Ovary (tissue), 9 donors: ENCODE results near the gene ARMC7. TPM values are rescaled to one million over a fixed set of nuclear protein-coding genes. Genes with fewer than 3 reads are reported as not detected.
"Not testable (repeated sequence)": the region's sequence is repeated elsewhere in the genome, so short reads cannot be mapped to it uniquely, and the experiment has no call there.

Experiments
- DNase-seq, 5 donors: peaks; one replicate each; pipeline ENCODE4 v3.0.0-alpha.2; 2019 to 2020
- H3K27ac ChIP-seq, 2 donors: fragments of 200-600 bp; one replicate each; pipeline versions ENCODE4 v1.5.1 to v1.8.0; 2019 to 2022
- H3K27me3 ChIP-seq: fragments of 200-600 bp; one replicate; pipeline ENCODE4 v1.8.0; 2022
- H3K36me3 ChIP-seq: fragments of 200-600 bp; sonication (generic); one replicate; pipeline ENCODE4 v1.5.1; 2019
- H3K4me1 ChIP-seq: one replicate; pipeline ENCODE4 v1.8.1; 2013; ENCODE audit warnings: mild to moderate bottlenecking, moderate library complexity; ENCODE audit not compliant: insufficient read depth
- H3K4me3 ChIP-seq: fragments of 200-600 bp; sonication (generic); one replicate; pipeline ENCODE4 v1.5.1; 2017
- H3K9me3 ChIP-seq, 2 donors: fragments of 200-600 bp in 1 of 2; sonication (generic) in 1 of 2; one replicate each; pipeline versions ENCODE4 v1.5.1 to v1.8.1; 2013 to 2019; ENCODE audit warnings: mild to moderate bottlenecking in 1 of 2, moderate library complexity in 1 of 2
- CTCF ChIP-seq, 3 donors: fragments of 450-650 bp in 2 of 3; fragments of 200-600 bp in 1 of 3; IDR thresholded peaks; one replicate each; pipeline versions ENCODE4 v1.5.1 to v1.8.0; 2016 to 2022; ENCODE audit warnings: antibody characterized with exemption in 3 of 3, mild to moderate bottlenecking in 1 of 3
- EP300 ChIP-seq: sonication (generic); formaldehyde crosslinking; IDR thresholded peaks from one replicate; pipeline ENCODE4 v1.6.1; 2017; ENCODE audit warnings: antibody characterized with exemption
- POLR2A ChIP-seq: fragments of 450-650 bp; IDR thresholded peaks from one replicate; pipeline ENCODE4 v1.6.1; 2017; ENCODE audit warnings: antibody characterized with exemption, mild to moderate bottlenecking, moderate library complexity
- WGBS, 3 donors: extraction: QIAGEN DNeasy Blood & Tissue Kit in 1 of 3; methylation state at CpG; one replicate each; pipeline versions ENCODE4 v1.1.5 to v1.1.7; 2013 to 2017; 5-methylcytosine and 5-hydroxymethylcytosine counted together
- intact Hi-C, 4 donors: fragments of 100-400 bp; cut with DNase I; formaldehyde crosslinking; loops; one replicate each; pipeline versions ENCODE4 v1.11.0 to v1.15.1; 2022 to 2023
- polyA plus RNA-seq, 2 donors: library from polyadenylated mRNA; stranded (reverse); fragments of 200-250 nt in 1 of 2; fragments of 350-450 nt in 1 of 2; fragmentation: Illumina TruSeq in 1 of 2; extraction: RNeasy Lipid Tissue Mini Kit (QIAGEN cat#74804) in 1 of 2; gene quantifications; one replicate each; pipeline ENCODE4 v1.2.3, GENCODE V29; 2013 to 2014
- total RNA-seq, 7 donors: library from RNA; depleted of rRNA in 2 of 7; stranded (reverse); fragments of >200 nt in 2 of 7; fragmentation: NEBNext Ultra II Directional in 3 of 7; extraction: Animal tissue kit (Norgen Biotek cat#: 25700) in 3 of 7; gene quantifications; one replicate each; pipeline versions ENCODE4 v1.1.0 to v1.2.4, GENCODE V29; 2016 to 2023
- donor health status: DM: no; HTN: no; CAD: no; lungs with moderate emphysema.
- donor health status: DM: no; HTN: no; CAD: no.
- donor health status: Bipolar disorder and iron deficiency.
- donor health status: DM: yes; HTN: yes; CAD: no.
- donor health status: DM: no; HTN: no; CAD: no.
- donor health status: DM: yes; HTN: yes; CAD: no.

Gene ARMC7
- total and polyA plus RNA-seq, 9 donors: 4.6 to 10.5 (median 5.7) TPM

- intact Hi-C loops: loop anchor here in 1 of 4 donors (10.0 kb wide), 1 partner anchor 161 kb away; no protein-coding TSS in a partner anchor
- no peak for TF ChIP-seq CTCF (IDR thresholded peaks at IDR 0.05)
- TF ChIP-seq POLR2A: no peak
- TF ChIP-seq EP300: no peak
Measured at GRCh38 chr17:75125984-75126383, 16.2 kb downstream of the ARMC7 start.

GRCh38 chr17:75126954-75127353 is 17.2 kb downstream of the ARMC7 start:
- no peaks in the 10 kb centered on the region for H3K27me3 ChIP-seq
- DNase-seq: no peak
- H3K36me3 ChIP-seq: no peaks in the 10 kb centered on the region
- H3K4me1 ChIP-seq: no peaks in the 10 kb centered on the region
- H3K27ac ChIP-seq: no peak overlapping the region
- no peak for TF ChIP-seq POLR2A
- no peak for TF ChIP-seq EP300
- no peak for TF ChIP-seq CTCF (IDR thresholded peaks at IDR 0.05)
- no peaks in the 10 kb centered on the region for H3K9me3 ChIP-seq
- H3K4me3 ChIP-seq: no peak overlapping the region
- WGBS, 3 donors: 87 to 94% (median 88%) methylated on average over 8 of the region's 8 CpGs
- intact Hi-C loops: loop anchor here in 1 of 4 donors (10.0 kb wide), 1 partner anchor 162 kb away; no protein-coding TSS in a partner anchor

More at GRCh38 chr17:75125984-75126383, 16.2 kb downstream of the ARMC7 start:
- no peaks in the 10 kb centered on the region for H3K36me3 ChIP-seq
- H3K4me1 ChIP-seq: no peaks in the 10 kb centered on the region
- WGBS, 3 donors: 48 to 57% (median 51%) methylated on average over 3 of the region's 3 CpGs
- H3K9me3 ChIP-seq: no peaks in the 10 kb centered on the region
- H3K4me3 ChIP-seq: no peak overlapping the region
- DNase-seq: no peak
- no peak overlapping the region for H3K27ac ChIP-seq
- H3K27me3 ChIP-seq: no peaks in the 10 kb centered on the region

GRCh38 chr17:75127936-75128335 is 18.2 kb downstream of the ARMC7 start:
- intact Hi-C loops: loop anchor here in 1 of 4 donors (10.0 kb wide), 1 partner anchor 163 kb away; no protein-coding TSS in a partner anchor
- DNase-seq: not testable (repeated sequence)
- WGBS, 3 donors: 88 to 89% (median 89%) methylated on average over 5 of the region's 5 CpGs

DNA sequence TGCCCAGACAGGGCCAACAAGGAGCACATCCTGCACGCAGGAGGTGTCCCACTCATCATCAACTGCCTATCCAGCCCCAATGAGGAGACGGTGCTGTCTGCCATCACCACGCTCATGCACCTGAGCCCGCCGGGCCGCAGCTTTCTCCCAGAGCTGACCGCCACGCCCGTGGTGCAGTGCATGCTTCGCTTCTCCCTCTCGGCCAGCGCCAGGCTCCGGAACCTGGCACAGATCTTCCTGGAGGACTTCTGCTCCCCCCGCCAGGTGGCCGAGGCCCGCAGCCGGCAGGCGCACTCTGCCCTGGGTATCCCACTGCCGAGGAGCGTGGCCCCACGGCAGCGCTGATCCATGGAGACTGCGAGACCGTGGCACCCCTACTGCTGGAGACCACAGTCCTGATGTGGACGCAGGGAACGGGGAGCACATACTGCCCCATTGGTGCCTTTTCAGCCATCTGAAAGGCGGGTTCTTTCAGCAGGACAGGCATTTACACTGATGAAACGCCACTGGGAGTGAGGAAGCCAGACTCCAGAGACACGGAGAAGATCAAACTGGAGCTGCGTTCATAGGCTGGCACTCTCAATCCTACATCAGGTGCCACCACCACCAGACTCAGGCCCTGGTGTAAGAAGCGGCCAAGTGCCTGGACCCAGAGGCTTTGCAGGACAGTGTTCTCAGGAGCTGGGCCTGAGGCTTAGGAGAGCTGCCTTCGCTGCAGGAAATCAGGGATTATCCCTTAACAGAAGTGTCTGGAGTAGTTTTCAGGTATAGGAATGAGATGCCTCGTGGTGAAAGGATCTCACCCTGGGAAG is 19.1 kb downstream of the ARMC7 start:
- peak in 1 of 5 donors; percentile 25 for DNase-seq
- TF ChIP-seq CTCF (IDR thresholded peaks at IDR 0.05) (no peak), POLR2A (no peak), EP300 (no peak)
- Histone ChIP-seq H3K27ac (no peak overlapping the region), H3K36me3 (no peaks in the 10 kb centered on the region), H3K27me3 (no peaks in the 10 kb centered on the region), H3K4me1 (no peaks in the 10 kb centered on the region), H3K4me3 (no peak overlapping the region), H3K9me3 (no peaks in the 10 kb centered on the region)
- intact Hi-C loops: loop anchor here in 1 of 4 donors (10.0 kb wide), 1 partner anchor 164 kb away; no protein-coding TSS in a partner anchor
- WGBS, 3 donors: 80 to 85% (median 82%) methylated on average over 33 of the region's 33 CpGs

More at GRCh38 chr17:75127936-75128335, 18.2 kb downstream of the ARMC7 start:
- H3K36me3 ChIP-seq, H3K9me3 ChIP-seq, H3K4me3 ChIP-seq, H3K27me3 ChIP-seq, H3K4me1 ChIP-seq, H3K27ac ChIP-seq: not testable (repeated sequence)

DNA sequence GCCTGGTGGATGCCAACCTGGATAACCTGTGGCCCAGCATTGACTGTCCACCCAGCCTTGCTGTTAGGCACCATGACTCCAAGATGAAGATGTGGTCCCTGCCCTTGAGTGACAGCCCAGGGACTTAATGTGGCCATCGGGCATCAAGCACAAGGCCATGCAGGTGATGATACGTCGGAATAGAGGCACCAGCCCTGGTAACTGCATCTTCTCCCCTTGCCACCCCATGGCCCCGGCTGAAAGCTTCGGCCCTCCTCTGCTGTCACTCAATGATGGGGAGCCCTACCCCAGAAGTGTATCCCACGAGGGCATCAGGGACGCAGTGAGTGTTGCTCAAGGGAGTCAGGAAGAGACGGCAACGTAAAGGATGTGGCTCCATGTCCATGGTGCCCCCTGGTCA is 19.8 kb downstream of the ARMC7 start:
- Histone ChIP-seq H3K4me1 (no peaks in the 10 kb centered on the region), H3K27me3 (no peaks in the 10 kb centered on the region), H3K4me3 (no peak overlapping the region), H3K27ac (no peak overlapping the region), H3K36me3 (no peaks in the 10 kb centered on the region), H3K9me3 (no peaks in the 10 kb centered on the region)
- DNase-seq: no peak
- no peak for TF ChIP-seq CTCF (IDR thresholded peaks at IDR 0.05)
- TF ChIP-seq POLR2A: no peak
- intact Hi-C loops: loop anchor here in 1 of 4 donors (10.0 kb wide), 1 partner anchor 165 kb away; no protein-coding TSS in a partner anchor
- WGBS, 3 donors: 78 to 90% (median 79%) methylated on average over 9 of the region's 9 CpGs
